Measurements from ENCODE around the gene LRP2.
"Not testable (repeated sequence)": the region's sequence is repeated elsewhere in the genome, so short reads cannot be mapped to it uniquely, and the experiment has no call there.

The LRP2 gene

GRCh38 chr2:169362118-169362893, at the start of gene LRP2:
TSS of gene LRP2 (minus strand) at chr2:169362534. CDS start at chr2:169362399, 135 bp downstream.
- DNase-seq (ENCODE audit: low spot score): peak; percentile 86

- no peak for DNase-seq (ENCODE audit: low spot score)
Observed at GRCh38 chr2:169406891-169407290, 44.6 kb upstream of the LRP2 start.

GRCh38 chr2:169399491-169399890, 37.2 kb upstream of the LRP2 start:
- not testable (repeated sequence) for DNase-seq (ENCODE audit: low spot score)

GRCh38 chr2:169397697-169398096, 35.4 kb upstream of the LRP2 start:
- DNase-seq (ENCODE audit: low spot score): peak; percentile 38

GRCh38 chr2:169395821-169396374, 33.6 kb upstream of the LRP2 start:
- DNase-seq (ENCODE audit: low spot score): no peak

- DNase-seq (ENCODE audit: low spot score): peak; percentile 15
Observed at GRCh38 chr2:169393068-169393590, 30.8 kb upstream of the LRP2 start.

GRCh38 chr2:169391236-169391635, 28.9 kb upstream of the LRP2 start:
- DNase-seq (ENCODE audit: low spot score): no peak

- no peak for DNase-seq (ENCODE audit: low spot score)
Observed at GRCh38 chr2:169388161-169388560, 25.8 kb upstream of the LRP2 start.

GRCh38 chr2:169386722-169387121, 24.4 kb upstream of the LRP2 start:
- DNase-seq (ENCODE audit: low spot score): no peak

GRCh38 chr2:169384816-169385215, 22.5 kb upstream of the LRP2 start:
- DNase-seq (ENCODE audit: low spot score): no peak

- DNase-seq (ENCODE audit: low spot score): no peak
Observed at GRCh38 chr2:169372561-169372960, 10.2 kb upstream of the LRP2 start.

- no peak for DNase-seq (ENCODE audit: low spot score)
Observed at GRCh38 chr2:169366066-169366465, 3.7 kb upstream of the LRP2 start.

GRCh38 chr2:169365029-169365480, 2.7 kb upstream of the LRP2 start:
- DNase-seq (ENCODE audit: low spot score): no peak

GRCh38 chr2:169363560-169364150, 1.3 kb upstream of the LRP2 start:
- peak; percentile 62 for DNase-seq (ENCODE audit: low spot score)

- peak; percentile 26 for DNase-seq (ENCODE audit: low spot score)
Observed at GRCh38 chr2:169362894-169363559, 693 bp upstream of the LRP2 start.

GRCh38 chr2:169361706-169362117, 622 bp downstream of the LRP2 start:
- peak; percentile 75 for DNase-seq (ENCODE audit: low spot score)

GRCh38 chr2:169360984-169361705, 1.2 kb downstream of the LRP2 start:
- DNase-seq (ENCODE audit: low spot score): peak; percentile 37

GRCh38 chr2:169358016-169358415, 4.3 kb downstream of the LRP2 start:
- no peak for DNase-seq (ENCODE audit: low spot score)

GRCh38 chr2:169354244-169354643, 8.1 kb downstream of the LRP2 start:
- no peak for DNase-seq (ENCODE audit: low spot score)

GRCh38 chr2:169351725-169352124, 10.6 kb downstream of the LRP2 start:
- DNase-seq (ENCODE audit: low spot score): no peak

GRCh38 chr2:169349535-169349934, 12.8 kb downstream of the LRP2 start:
- DNase-seq (ENCODE audit: low spot score): no peak

All from HuH-7 (cell line).